ENCODE measurements around the gene MS4A12.

- TF ChIP-seq CTCF (IDR thresholded peaks at IDR 0.05 in 4 of 5, conservative IDR thresholded peaks at IDR 0.05 in 1 of 5) (no peak), POLR2A (IDR thresholded peaks at IDR 0.05) (no peak)
Observed at GRCh38 chr11:60513496-60514460, 21.2 kb downstream of the MS4A12 start.

Measured in gastrocnemius medialis (tissue), 4 donors.